22Rv1 (cell line): Measurements from ENCODE around the gene PLVAP.
A peak's percentile ranks its signal among the peaks of the same experiment; 100 is the strongest.

Source experiments
- H3K27ac ChIP-seq: fragments of 450-650 bp; 2 replicates; pipeline ENCODE4 v1.5.1; 2017
- ZFX ChIP-seq: fragments of 450-650 bp; IDR thresholded peaks from 2 replicates; pipeline ENCODE4 v1.6.1; 2017; ENCODE audit warnings: antibody characterized with exemption, borderline replicate concordance
- TF ChIP-seq, protein P1 (sequence below): fragments of 450-650 bp; IDR thresholded peaks from 2 replicates; pipeline ENCODE4 v1.5.1; 2017; ENCODE audit warnings: mild to moderate bottlenecking

PLVAP gene

DNA sequence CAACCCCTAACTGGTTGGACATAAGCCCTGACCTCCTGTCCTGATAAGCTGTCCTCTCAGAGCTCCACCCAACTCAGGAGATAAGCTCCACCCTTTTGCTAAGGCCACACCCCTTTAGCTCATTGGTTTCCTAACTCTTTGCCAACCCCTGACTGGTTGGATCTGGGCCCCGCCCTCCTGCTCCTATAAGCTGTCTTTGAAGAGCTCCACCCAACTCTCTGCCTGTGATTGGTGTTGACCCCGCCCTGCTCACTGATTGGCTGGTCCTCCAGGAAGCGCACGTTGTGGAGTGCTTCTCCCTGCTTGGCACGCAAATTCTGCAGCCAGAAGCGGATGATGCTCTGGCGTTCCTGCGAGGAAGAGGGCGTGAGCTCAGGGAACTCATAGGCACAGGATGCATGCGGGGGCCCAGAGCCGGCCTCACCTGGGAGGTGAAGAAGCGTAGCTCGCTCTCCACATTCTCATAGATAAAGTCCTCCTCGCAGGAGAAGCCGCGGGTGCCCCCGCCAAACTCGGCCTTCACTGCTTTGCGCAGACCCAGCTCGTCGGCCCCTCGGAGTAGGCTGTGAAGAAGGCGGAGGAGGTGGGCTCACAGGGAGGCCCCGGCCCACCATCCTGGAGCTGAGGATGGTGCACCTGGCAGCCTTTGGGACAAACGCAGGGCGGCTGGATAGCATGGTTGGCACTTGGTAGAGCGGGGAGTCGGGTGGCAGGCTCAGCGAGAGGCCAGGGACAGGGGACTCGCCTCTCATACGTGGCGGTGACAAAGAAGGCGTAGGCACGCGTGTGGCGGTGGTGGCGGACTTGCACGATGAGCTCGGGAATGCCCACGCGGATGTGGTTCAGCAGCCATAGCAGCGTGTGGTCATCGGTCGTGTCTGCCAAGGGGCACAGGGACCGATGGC, 44.2 kb downstream of the PLVAP start:
- TF ChIP-seq, protein P1, sequence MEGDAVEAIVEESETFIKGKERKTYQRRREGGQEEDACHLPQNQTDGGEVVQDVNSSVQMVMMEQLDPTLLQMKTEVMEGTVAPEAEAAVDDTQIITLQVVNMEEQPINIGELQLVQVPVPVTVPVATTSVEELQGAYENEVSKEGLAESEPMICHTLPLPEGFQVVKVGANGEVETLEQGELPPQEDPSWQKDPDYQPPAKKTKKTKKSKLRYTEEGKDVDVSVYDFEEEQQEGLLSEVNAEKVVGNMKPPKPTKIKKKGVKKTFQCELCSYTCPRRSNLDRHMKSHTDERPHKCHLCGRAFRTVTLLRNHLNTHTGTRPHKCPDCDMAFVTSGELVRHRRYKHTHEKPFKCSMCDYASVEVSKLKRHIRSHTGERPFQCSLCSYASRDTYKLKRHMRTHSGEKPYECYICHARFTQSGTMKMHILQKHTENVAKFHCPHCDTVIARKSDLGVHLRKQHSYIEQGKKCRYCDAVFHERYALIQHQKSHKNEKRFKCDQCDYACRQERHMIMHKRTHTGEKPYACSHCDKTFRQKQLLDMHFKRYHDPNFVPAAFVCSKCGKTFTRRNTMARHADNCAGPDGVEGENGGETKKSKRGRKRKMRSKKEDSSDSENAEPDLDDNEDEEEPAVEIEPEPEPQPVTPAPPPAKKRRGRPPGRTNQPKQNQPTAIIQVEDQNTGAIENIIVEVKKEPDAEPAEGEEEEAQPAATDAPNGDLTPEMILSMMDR = no peak
- no peak for TF ChIP-seq ZFX
- peak overlapping the region; percentile 99 for H3K27ac ChIP-seq

DNA sequence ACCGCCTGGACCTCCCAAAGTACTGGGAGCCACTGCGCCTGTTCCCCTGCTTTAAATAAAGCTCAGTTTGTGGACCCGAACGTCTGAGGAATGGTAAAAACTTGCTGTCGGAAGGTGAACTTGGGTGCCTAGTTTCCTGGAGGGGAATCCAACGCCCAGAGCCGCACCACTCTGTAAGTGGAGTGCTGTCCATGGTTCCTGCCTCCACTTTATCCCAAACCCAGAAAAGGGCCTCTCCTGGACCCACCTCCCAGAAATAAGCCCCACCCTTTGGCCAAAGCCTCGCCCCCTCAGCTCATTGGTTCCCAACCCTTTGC, 44.8 kb downstream of the PLVAP start:
- peak overlapping the region; percentile 99 for H3K27ac ChIP-seq
- TF ChIP-seq ZFX = no peak
- TF ChIP-seq, protein P1 = no peak

DNA sequence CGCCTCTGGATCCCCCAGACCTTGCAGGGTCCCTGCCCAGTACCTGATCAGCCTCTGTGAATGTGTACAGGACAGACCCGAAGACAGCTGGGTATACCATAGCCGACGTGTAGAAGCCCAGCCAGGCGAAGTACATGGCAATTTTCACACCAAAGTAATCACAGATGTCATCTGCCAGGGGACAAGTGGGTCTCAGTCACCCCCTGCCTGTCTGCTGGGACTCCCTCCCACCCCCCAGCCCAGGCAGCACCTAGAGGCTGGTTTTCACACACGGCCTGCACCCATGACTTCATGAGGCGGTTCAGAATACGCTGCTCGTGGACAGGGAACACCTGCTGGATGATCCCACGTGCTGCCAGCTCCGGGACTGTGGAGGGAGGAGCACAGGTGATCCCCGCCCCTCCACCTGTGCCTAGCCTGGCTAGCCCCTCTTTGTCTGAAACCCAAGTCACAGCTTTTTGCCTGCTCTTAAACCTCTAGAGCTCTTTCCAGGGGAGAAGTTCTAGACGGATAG, 46.0 kb downstream of the PLVAP start:
- TF ChIP-seq, protein P1 = no peak
- no peak for TF ChIP-seq ZFX
- peak overlapping the region; percentile 99; the same call in 1 of the 2 replicates for H3K27ac ChIP-seq

GRCh38 chr19:17330262-17331044, 46.7 kb downstream of the PLVAP start:
- peak overlapping the region; percentile 99; the same call in 1 of the 2 replicates for H3K27ac ChIP-seq
- no peak for TF ChIP-seq ZFX
- TF ChIP-seq, protein P1 = no peak

DNA sequence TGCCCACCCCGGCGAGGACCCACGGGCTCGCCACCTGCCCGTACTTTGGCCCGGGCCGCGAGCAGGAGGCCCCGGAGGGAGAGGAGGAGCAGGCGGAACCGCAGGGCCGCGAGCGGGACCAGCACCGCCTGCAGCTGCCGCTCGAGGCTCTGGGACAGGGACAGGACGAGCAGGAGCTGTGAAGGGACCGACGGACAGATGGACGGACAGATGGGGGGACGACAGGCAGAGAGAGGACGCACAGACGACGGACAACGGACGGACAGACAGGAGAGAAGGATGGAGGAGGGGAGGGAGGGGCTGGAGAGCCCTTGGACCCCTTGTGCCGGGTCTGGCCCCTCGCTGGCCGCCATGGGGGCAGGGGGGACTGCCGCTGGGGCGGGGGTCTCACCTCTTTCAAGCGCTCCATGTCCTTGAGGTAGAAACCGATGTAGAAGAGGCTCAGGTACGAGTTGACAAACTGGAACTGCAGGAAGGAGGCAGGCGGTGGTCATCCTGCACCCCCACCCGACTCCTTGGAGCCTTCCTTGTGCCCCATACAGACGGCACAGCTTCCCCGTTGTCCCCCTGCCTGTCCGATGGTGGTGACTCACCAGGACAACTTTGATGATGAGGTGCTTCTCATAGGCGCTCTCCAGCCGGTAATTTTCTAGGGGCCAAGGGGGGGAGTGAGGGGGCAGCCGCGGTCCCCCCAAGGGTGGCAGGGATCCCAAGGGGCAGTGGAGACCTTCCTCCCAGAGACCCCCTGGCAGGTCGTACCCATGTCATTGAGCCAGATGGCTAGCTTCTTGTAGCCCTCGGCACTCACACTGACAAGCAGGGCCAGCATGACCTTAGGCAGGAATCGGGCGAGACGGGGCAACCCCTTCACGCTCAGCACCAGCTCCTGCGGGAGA, 47.5 kb downstream of the PLVAP start:
- TF ChIP-seq, protein P1 = no peak
- no peak for TF ChIP-seq ZFX
- 0 out of 2 replicates have a peak overlapping the region, but pooled peaks have one; percentile 84 for H3K27ac ChIP-seq

GRCh38 chr19:17328517-17329365, 48.4 kb downstream of the PLVAP start:
- H3K27ac ChIP-seq = peak overlapping the region; percentile 84
- no peak for TF ChIP-seq ZFX
- TF ChIP-seq, protein P1 = no peak
